COLO668 (cell line): ENCODE data around the gene PTTG2.
A peak's percentile ranks its signal among the peaks of the same experiment; 100 is the strongest.
"Not testable (repeated sequence)": the region's sequence is repeated elsewhere in the genome, so short reads cannot be mapped to it uniquely, and the experiment has no call there.

Source experiments
- DNase-seq: peaks from one replicate; lab custom pipeline; 2025; ENCODE audit not compliant: unreplicated experiment; lab: John Stamatoyannopoulos, UW

The PTTG2 gene

GRCh38 chr4:37953620-37954293 lies 6.4 kb upstream of the PTTG2 start:
- DNase-seq: no peak

GRCh38 chr4:37956941-37957340 lies 3.3 kb upstream of the PTTG2 start:
- no peak for DNase-seq

- no peak for DNase-seq
These were observed 1.3 kb upstream of the PTTG2 start for GRCh38 chr4:37958932-37959331.

- DNase-seq: no peak
These were observed 667 bp downstream of the PTTG2 start for GRCh38 chr4:37960679-37961450.

GRCh38 chr4:37964734-37965457 lies 4.7 kb downstream of the PTTG2 start:
- DNase-seq: no peak

- DNase-seq: no peak
These were observed 5.8 kb downstream of the PTTG2 start for GRCh38 chr4:37966044-37966443.

GRCh38 chr4:37967736-37968135 lies 7.5 kb downstream of the PTTG2 start:
- no peak for DNase-seq

GRCh38 chr4:37968747-37969146 lies 8.5 kb downstream of the PTTG2 start:
- no peak for DNase-seq

- peak; percentile 47 for DNase-seq
These were observed 10.5 kb downstream of the PTTG2 start for GRCh38 chr4:37970702-37971101.

- DNase-seq: no peak
These were observed 11.0 kb downstream of the PTTG2 start for GRCh38 chr4:37971202-37971601.

- DNase-seq: no peak
These were observed 13.2 kb downstream of the PTTG2 start for GRCh38 chr4:37973441-37973840.

- not testable (repeated sequence) for DNase-seq
These were observed 15.2 kb downstream of the PTTG2 start for GRCh38 chr4:37975321-37975822.

- DNase-seq: no peak
These were observed 16.3 kb downstream of the PTTG2 start for GRCh38 chr4:37976507-37976906.

- DNase-seq: peak; percentile 83
These were observed 16.8 kb downstream of the PTTG2 start for GRCh38 chr4:37976991-37977470.

GRCh38 chr4:37977471-37978247 lies 17.5 kb downstream of the PTTG2 start:
- DNase-seq: peak; percentile 81

- DNase-seq: peak; percentile 41
These were observed 18.2 kb downstream of the PTTG2 start for GRCh38 chr4:37978248-37978924.

GRCh38 chr4:37980246-37980645 lies 20.0 kb downstream of the PTTG2 start:
- no peak for DNase-seq

GRCh38 chr4:37981425-37981824 lies 21.2 kb downstream of the PTTG2 start:
- DNase-seq: no peak

- DNase-seq: peak; percentile 34
These were observed 21.9 kb downstream of the PTTG2 start for GRCh38 chr4:37981844-37982720.
